HepG2 (cell line): ENCODE measurements around the gene FURIN. TPM values are rescaled to one million over a fixed set of nuclear protein-coding genes. Genes with fewer than 3 reads are reported as not detected.
A peak's percentile ranks its signal among the peaks of the same experiment; 100 is the strongest.

Experiments used
- ATAC-seq: fragments of 200-7000 bp; cut with Tn5 transposase; 3 replicates; pipeline ENCODE4 v1.9.1; 2020; ENCODE audit warnings: mild to moderate bottlenecking, moderate library complexity
- BruUV-seq: library from RNA; stranded (reverse); fragments of 400-500 nt; replicated peaks from 2 replicates; lab custom pipeline; 2021; lab: Mats Ljungman, UMichigan
- CTCF ChIA-PET: fragments of 300-600 bp; formaldehyde crosslinking; extraction: SDS; loops from one replicate; lab custom pipeline; 2021; ENCODE audit warnings: low total read pairs, inconsistent platforms, low intra/inter-chr PET ratio; lab: Yijun Ruan, JAX
- POLR2A ChIA-PET: fragments of 350-600 bp; sonication (Branson Sonifier 250); formaldehyde crosslinking; loops from one replicate; lab custom pipeline; 2020; ENCODE audit warnings: antibody characterized with exemption, inconsistent platforms; lab: Yijun Ruan, JAX
- DNase-seq: peaks from one replicate; pipeline ENCODE4 v3.0.0-alpha.2; 2015; ENCODE audit warnings: low spot score
- FAIRE-seq: peaks from 3 replicates; lab custom pipeline; 2011; peaks lifted over from hg19 to GRCh38; lab: Jason Lieb, UNC
- H2AFZ ChIP-seq: one replicate; pipeline ENCODE4 v1.6.1; 2011; ENCODE audit warnings: low read length, inconsistent platforms
- H3K27ac ChIP-seq: fragments of 300-600 bp; 3 replicates; pipeline ENCODE4 v1.8.0; 2011; ENCODE audit warnings: mixed run types, mild to moderate bottlenecking, mixed read lengths, low read length, inconsistent platforms; ENCODE audit not compliant: insufficient read depth; ENCODE audit errors: extremely low read length
- H3K27me3 ChIP-seq, 2 experiments: fragments of 200-600 bp in 1 of 2; 2 replicates in 1 of 2; 3 replicates in 1 of 2; pipeline versions ENCODE4 v1.6.0 to v1.8.0; 2011; ENCODE audit warnings: low read length in 2 of 2, mild to moderate bottlenecking in 2 of 2, moderate library complexity in 2 of 2, inconsistent platforms in 1 of 2; ENCODE audit not compliant: insufficient read depth in 2 of 2, control insufficient read depth in 1 of 2
- H3K36me3 ChIP-seq, 2 experiments: fragments of 200-600 bp in 1 of 2; replicated peaks in 1 of 2; 2 replicates in 1 of 2; 3 replicates in 1 of 2; pipeline versions ENCODE4 v1.5.1 to v1.8.0; 2011; ENCODE audit warnings: low read length in 2 of 2, inconsistent platforms in 1 of 2; ENCODE audit not compliant: insufficient read depth in 2 of 2, control insufficient read depth in 1 of 2
- H3K4me1 ChIP-seq: 2 replicates; pipeline ENCODE4 v1.5.1; 2012; ENCODE audit warnings: low read length, inconsistent platforms; ENCODE audit not compliant: insufficient read depth
- H3K4me2 ChIP-seq: 2 replicates; pipeline ENCODE4 v1.6.0; 2011; ENCODE audit warnings: low read depth, low read length, inconsistent platforms
- H3K4me3 ChIP-seq, 3 experiments: fragments of 200-600 bp in 1 of 3; sonication (generic), shearing (Covaris generic) in 1 of 3; replicated peaks in 1 of 3; 2 replicates each; pipeline ENCODE4 v1.5.1; 2011 to 2016; ENCODE audit warnings: low read length in 3 of 3, inconsistent platforms in 2 of 3, low read depth in 2 of 3, mild to moderate bottlenecking in 2 of 3, control low read depth in 1 of 3, mixed read lengths in 1 of 3; ENCODE audit not compliant: insufficient read depth in 1 of 3
- H3K79me2 ChIP-seq: one replicate; pipeline ENCODE4 v1.6.1; 2011; ENCODE audit warnings: low read length, inconsistent platforms; ENCODE audit not compliant: insufficient read depth
- H3K9ac ChIP-seq: 2 replicates; pipeline ENCODE4 v1.6.0; 2011; ENCODE audit warnings: mild to moderate bottlenecking, low read depth, low read length, inconsistent platforms; ENCODE audit not compliant: insufficient read depth
- H3K9me3 ChIP-seq: 2 replicates; pipeline ENCODE4 v1.5.1; 2012; ENCODE audit warnings: mild to moderate bottlenecking, low read length
- H4K20me1 ChIP-seq: 2 replicates; pipeline ENCODE4 v1.6.0; 2011; ENCODE audit warnings: inconsistent platforms, mild to moderate bottlenecking, low read length, moderate library complexity; ENCODE audit not compliant: insufficient read depth
- MIER2 ChIP-seq: IDR thresholded peaks from 2 replicates; pipeline ENCODE4 v1.6.1; 2016; ENCODE audit warnings: missing biosample characterization, missing genetic modification reagents
- NCOA5 ChIP-seq: sonication (generic); formaldehyde crosslinking; IDR thresholded peaks from 2 replicates; pipeline ENCODE4 v1.4.0; 2020; ENCODE audit warnings: missing genetic modification reagents
- ONECUT2 ChIP-seq: sonication (generic); formaldehyde crosslinking; IDR thresholded peaks from 2 replicates; pipeline ENCODE4 v1.4.0; 2020; ENCODE audit warnings: missing genetic modification reagents
- REL ChIP-seq: sonication (generic); formaldehyde crosslinking; conservative IDR thresholded peaks from 2 replicates; pipeline ENCODE4 v1.8.0; 2022; ENCODE audit warnings: mild to moderate bottlenecking, missing genetic modification reagents, moderate library complexity
- SIN3A ChIP-seq: IDR thresholded peaks from 2 replicates; pipeline ENCODE4 v1.6.1; 2011; ENCODE audit warnings: low read depth, mild to moderate bottlenecking, control low read depth, low read length, borderline replicate concordance
- ZHX2 ChIP-seq, 2 experiments: sonication (generic) in 1 of 2; formaldehyde crosslinking in 1 of 2; IDR thresholded peaks; 2 replicates each; pipeline versions ENCODE4 v1.6.1 to v1.9.0; 2014 to 2022; ENCODE audit warnings: antibody characterized with exemption in 1 of 2, borderline replicate concordance in 1 of 2, inconsistent platforms in 1 of 2, low read depth in 1 of 2, missing genetic modification reagents in 1 of 2
- ZNF20 ChIP-seq: sonication (generic); formaldehyde crosslinking; IDR thresholded peaks from 2 replicates; pipeline ENCODE4 v1.4.0; 2020; ENCODE audit warnings: mild to moderate bottlenecking, moderate library complexity, missing genetic modification reagents
- ZNF580 ChIP-seq: IDR thresholded peaks from 2 replicates; pipeline ENCODE4 v1.6.1; 2016; ENCODE audit warnings: low read depth, borderline replicate concordance
- ZNF609 ChIP-seq: sonication (generic); formaldehyde crosslinking; IDR thresholded peaks from 2 replicates; pipeline ENCODE4 v1.4.0; 2020; ENCODE audit warnings: mild to moderate bottlenecking, missing genetic modification reagents, borderline replicate concordance
- ZNF614 ChIP-seq: IDR thresholded peaks from 2 replicates; pipeline ENCODE4 v1.6.1; 2018; ENCODE audit warnings: missing biosample characterization, missing genetic modification reagents, inconsistent platforms, borderline replicate concordance
- ZNF737 ChIP-seq: sonication (generic); formaldehyde crosslinking; IDR thresholded peaks from 2 replicates; pipeline ENCODE4 v1.5.0; 2020; ENCODE audit warnings: missing genetic modification reagents, mild to moderate bottlenecking, borderline replicate concordance
- ZNF790 ChIP-seq: sonication (generic); formaldehyde crosslinking; IDR thresholded peaks from 2 replicates; pipeline ENCODE4 v1.8.0; 2022; ENCODE audit warnings: missing genetic modification reagents, mild to moderate bottlenecking, borderline replicate concordance
- WGBS: methylation state at CpG from one replicate; pipeline ENCODE4 v1.1.6; 2017; ENCODE audit warnings: low lambda C conversion rate; 5-methylcytosine and 5-hydroxymethylcytosine counted together
- in situ Hi-C: cut with HindIII; loops from 2 replicates; pipeline ENCODE4 v1.10.0; 2017; ENCODE audit warnings: low pct_unique_long_range_greater_than_20kb; ENCODE audit not compliant: extremely low pct_ligation_motif_present
- intact Hi-C: fragments of 100-400 bp; cut with micrococcal nuclease; formaldehyde crosslinking; loops from one replicate; pipeline ENCODE4 v1.10.0; 2022; ENCODE audit not compliant: unreplicated experiment
- polyA plus RNA-seq, 8 experiments: library from polyadenylated mRNA; depleted of rRNA in 3 of 8; stranded (reverse) in 7 of 8; unstranded in 1 of 8; fragments of >200 nt; fragmentation: Illumina TruSeq in 4 of 8; extraction: Trizol in 4 of 8; gene quantifications; 2 replicates each; pipeline versions ENCODE4 v1.2.1 to v1.2.3, GENCODE V29; 2011 to 2016; ENCODE audit warnings: low read depth in 4 of 8, missing spikeins in 1 of 8, mixed read lengths in 1 of 8; ENCODE audit not compliant: insufficient read depth in 1 of 8
- total RNA-seq, 5 experiments: library from RNA; depleted of rRNA; stranded (reverse); fragments of >200 nt; fragmentation: Illumina TruSeq; extraction: Trizol; gene quantifications; 2 replicates each; pipeline ENCODE4 v1.2.3, GENCODE V29; 2016; ENCODE audit warnings: low read depth in 1 of 5

Gene FURIN
- total and polyA plus RNA-seq, 2 of the 13 experiments (the other 11 are each of a cell fraction or from before 2014, with no cell fraction given), result 15.2 to 17.4 TPM

- peak overlapping the region in 2 of 3 experiments; percentile 67 to 87; a peak in 3 of 6 replicates for H3K4me3 ChIP-seq
- intact Hi-C loops, result loop anchor here (5.0 to 10.0 kb wide), 4 partner anchors 45 to 120 kb away; partner anchors contain the start of gene PRC1
- H3K27me3 ChIP-seq, result no peaks in the 10 kb centered on the region; a peak in 2 of 5 replicates
- peak overlapping the region; percentile 88; the same call in 1 of the 2 replicates for H3K9ac ChIP-seq
- H4K20me1 ChIP-seq, result no peaks in the 10 kb centered on the region
- H3K27ac ChIP-seq, result no peak overlapping the region
- peak overlapping the region; percentile 45 for H2AFZ ChIP-seq
- 2% methylated on average over 5 of the region's 5 CpGs for WGBS
- no peaks in the 10 kb centered on the region for H3K9me3 ChIP-seq
- H3K4me1 ChIP-seq, result peaks cover 62% of the 10 kb centered on the region
- BruUV-seq, result no TSS peak
- ChIA-PET POLR2A (interaction anchor here (0.6 to 4.5 kb wide), 12 partner anchors 11 to 140 kb away, joined by 3 to 45 read pairs (median 6); partner anchors contain the start of genes MAN2A2 and RCCD1), CTCF (interaction anchor here (0.8 to 1.4 kb wide), 2 partner anchors 29 to 100 kb away, joined by 3 to 4 read pairs; no protein-coding TSS in a partner anchor)
- ATAC-seq (no peak), DNase-seq (no peak), FAIRE-seq (no peak)
- H3K79me2 ChIP-seq, result peaks cover 6% of the 10 kb centered on the region
- in situ Hi-C loops, result loop anchor here (25.0 kb wide), 1 partner anchor 330 kb away; no protein-coding TSS in a partner anchor
- no peaks in the 10 kb centered on the region for H3K36me3 ChIP-seq
- H3K4me2 ChIP-seq, result peak overlapping the region; percentile 89
- TF ChIP-seq NCOA5 (CRISPR knock-in tag), result no peak
- no peak for TF ChIP-seq ONECUT2 (CRISPR knock-in tag)
- peak; percentile 45 for TF ChIP-seq ZNF790 (CRISPR knock-in tag)
- peak; percentile 13; the same call in 1 of the 2 replicates for TF ChIP-seq MIER2 (CRISPR knock-in tag)
- TF ChIP-seq REL (CRISPR knock-in tag), result 0 out of 2 replicates have a peak, but pooled peaks have one; percentile 75
- TF ChIP-seq ZNF609 (CRISPR knock-in tag), result peak; percentile 17; the same call in 1 of the 2 replicates
- TF ChIP-seq SIN3A, result no peak
- no peak for TF ChIP-seq ZNF737
- 0 out of 2 replicates have a peak, but pooled peaks have one; percentile 13 for TF ChIP-seq ZNF20 (CRISPR knock-in tag)
- no peak for TF ChIP-seq ZNF614 (CRISPR knock-in tag)
- no peak for TF ChIP-seq ZHX2 (IDR thresholded peaks at IDR 0.05; ENCODE audit: low read depth)
- TF ChIP-seq ZHX2 (CRISPR knock-in tag; IDR thresholded peaks at IDR 0.05; ENCODE audit: borderline replicate concordance), result 0 out of 2 replicates have a peak, but pooled peaks have one; percentile 6
- TF ChIP-seq ZNF580 (CRISPR knock-in tag), result peak; percentile 10; the same call in 1 of the 2 replicates
Measured at GRCh38 chr15:90932660-90932991, 64.2 kb downstream of the FURIN start.
